Left cardiac atrium (tissue), 4 donors: ENCODE measurements around the gene DENR. TPM values are rescaled to one million over a fixed set of nuclear protein-coding genes. Genes with fewer than 3 reads are reported as not detected.
A peak's percentile ranks its signal among the peaks of the same experiment; 100 is the strongest.
"Not testable (repeated sequence)": the region's sequence is repeated elsewhere in the genome, so short reads cannot be mapped to it uniquely, and the experiment has no call there.

Experiments
- ATAC-seq, 2 donors: fragments of 200-7000 bp; cut with Tn5 transposase; one replicate each; pipeline ENCODE4 v1.9.1; 2020; ENCODE audit warnings: mild to moderate bottlenecking in 2 of 2, moderate library complexity in 2 of 2
- DNase-seq: peaks from one replicate; pipeline ENCODE4 v3.0.0-alpha.2; 2020
- intact Hi-C, 2 donors: fragments of 100-400 bp; cut with DNase I; formaldehyde crosslinking; loops; one replicate each; pipeline versions ENCODE4 v1.14.1 to v1.15.1; 2022 to 2023
- long read RNA-seq: library from polyadenylated mRNA; unstranded; transcript quantifications from one replicate; pipeline ENCODE4 v2.0.0, GENCODE V29; 2021
- total RNA-seq, 2 donors: library from RNA; stranded (reverse); fragmentation: NEBNext Ultra II Directional; extraction: Animal tissue kit (Norgen Biotek cat#: 25700); gene quantifications; one replicate each; pipeline ENCODE4 v1.2.1, GENCODE V29; 2021
- donor health status: DM: no; HTN: yes; CAD: no.
- donor health status: DM: no; HTN: yes; CAD: no; lungs with severe emphysema.
- donor health status: DM: yes; HTN: yes; CAD: no.
- donor health status: Dilated cardiomyopathy.

Gene DENR
- 10 to 100 TPM; 22.9 to 26.5 TPM for total RNA-seq
- long read RNA-seq, partial matches to known transcripts, result 1 of 6 reads
- long read RNA-seq, other reads (novel, unspliced or antisense), result 5 of 6 reads

- peak; percentile 98 for DNase-seq
- intact Hi-C loops, result loop anchor here in 1 of 2 donors (2.0 to 10.0 kb wide), 2 partner anchors 114 to 228 kb away; partner anchors contain the start of genes KNTC1 and RSRC2
- ATAC-seq, result peak; percentile 98 to 99
Measured at GRCh38 chr12:122752464-122753318, at the start of gene DENR. Gene DENR (plus strand): TSS chr12:122752824. CDS start chr12:122753702, 878 bp downstream.

- DNase-seq, intact Hi-C loops: not testable (repeated sequence)
Measured at GRCh38 chr12:122702890-122703611, 49.6 kb upstream of the DENR start, which contains the start of gene HCAR2. Gene HCAR2 (minus strand): TSS chr12:122703357. CDS start chr12:122703283, 74 bp downstream.

GRCh38 chr12:122703841-122704240 lies 48.8 kb upstream of the DENR start:
- intact Hi-C loops, ATAC-seq, DNase-seq: not testable (repeated sequence)

More at GRCh38 chr12:122702890-122703611, 49.6 kb upstream of the DENR start, which contains the start of gene HCAR2:
- peak in 1 of 2 donors; percentile 36 for ATAC-seq

GRCh38 chr12:122709287-122709686 lies 43.3 kb upstream of the DENR start:
- DNase-seq, intact Hi-C loops, ATAC-seq: not testable (repeated sequence)

GRCh38 chr12:122710341-122710740 lies 42.3 kb upstream of the DENR start:
- DNase-seq, intact Hi-C loops: not testable (repeated sequence)

GRCh38 chr12:122711266-122711665 lies 41.4 kb upstream of the DENR start:
- intact Hi-C loops, DNase-seq, ATAC-seq: not testable (repeated sequence)

More at GRCh38 chr12:122710341-122710740, 42.3 kb upstream of the DENR start:
- ATAC-seq, result not testable (repeated sequence)

- peak; percentile 67 to 93 for ATAC-seq
- intact Hi-C loops, DNase-seq: not testable (repeated sequence)
Measured at GRCh38 chr12:122713491-122714188, 39.0 kb upstream of the DENR start.

GRCh38 chr12:122715211-122715610 lies 37.4 kb upstream of the DENR start:
- DNase-seq, ATAC-seq, intact Hi-C loops: not testable (repeated sequence)

- intact Hi-C loops, ATAC-seq, DNase-seq: not testable (repeated sequence)
Measured at GRCh38 chr12:122716658-122717057, 36.0 kb upstream of the DENR start, which contains the start of gene HCAR3. Gene HCAR3 (minus strand): TSS chr12:122716811. CDS start chr12:122716737, 74 bp downstream.

GRCh38 chr12:122721057-122721545 lies 31.5 kb upstream of the DENR start:
- DNase-seq (no peak), ATAC-seq (no peak)
- intact Hi-C loops, result no loop called here

GRCh38 chr12:122722387-122722786 lies 30.2 kb upstream of the DENR start:
- DNase-seq (no peak), ATAC-seq (no peak)
- intact Hi-C loops, result no loop called here

- no peak for DNase-seq
Measured at GRCh38 chr12:122724641-122725243, 27.9 kb upstream of the DENR start.

GRCh38 chr12:122725452-122726079 lies 27.1 kb upstream of the DENR start:
- no peak for ATAC-seq
- intact Hi-C loops, result no loop called here
- DNase-seq, result no peak

More at GRCh38 chr12:122724641-122725243, 27.9 kb upstream of the DENR start:
- intact Hi-C loops, result no loop called here
- ATAC-seq, result no peak

GRCh38 chr12:122726080-122726558 lies 26.5 kb upstream of the DENR start:
- intact Hi-C loops, result no loop called here
- DNase-seq, result no peak
- ATAC-seq, result no peak

- no peak for ATAC-seq
- DNase-seq, result no peak
- intact Hi-C loops, result no loop called here
Measured at GRCh38 chr12:122729583-122730214, 22.9 kb upstream of the DENR start.

- ATAC-seq (peak; percentile 67 to 91), DNase-seq (no peak)
- intact Hi-C loops, result no loop called here
Measured at GRCh38 chr12:122730215-122731014, 22.2 kb upstream of the DENR start, which contains the start of gene HCAR1. Gene HCAR1 (minus strand): TSS chr12:122730844. CDS start chr12:122730339, 505 bp downstream.
